GM19468 (cell line): ENCODE measurements around the gene PPP2R2B.

Experiments used
- ATAC-seq: cut with Tn5 transposase; IDR thresholded peaks from one replicate; pipeline ENCODE4 v1.9.1; 2021; ENCODE audit warnings: mild to moderate bottlenecking, moderate library complexity, moderate number of reproducible peaks; ENCODE audit not compliant: unreplicated experiment; ENCODE audit errors: extremely low read depth

The PPP2R2B gene

DNA sequence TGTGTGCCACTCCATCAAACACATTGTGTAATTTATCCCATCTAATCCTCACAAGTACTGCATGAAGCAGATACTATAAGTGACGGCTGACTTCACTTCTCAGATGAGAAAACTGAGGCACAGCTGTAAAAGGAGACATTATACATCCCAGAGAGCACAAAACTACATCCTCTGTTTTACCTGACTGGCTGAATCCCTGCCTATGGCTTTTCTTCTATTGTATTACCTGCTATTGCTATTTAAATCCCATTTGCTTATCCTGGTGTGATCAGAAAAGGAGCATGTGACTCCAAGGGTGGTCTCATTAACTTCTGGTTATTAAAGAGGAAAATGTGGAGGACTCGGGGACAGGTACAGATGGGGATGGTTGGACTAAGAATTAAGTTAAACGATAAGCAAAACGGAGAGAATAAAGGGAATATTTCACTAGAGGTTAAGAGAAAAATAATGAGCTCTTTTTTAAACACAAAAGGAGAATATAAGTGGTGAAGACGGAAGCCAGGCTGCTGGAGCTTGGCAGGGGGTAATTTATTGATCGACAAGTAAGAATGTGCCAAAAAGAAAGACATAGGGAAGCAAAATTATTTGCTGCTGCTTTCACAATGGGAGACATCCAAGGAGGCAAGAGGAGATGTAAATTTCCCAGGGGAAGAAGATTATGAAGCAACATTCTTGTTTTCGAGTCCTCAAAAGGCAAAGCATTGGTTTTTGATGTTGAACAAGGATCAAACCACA, 206.8 kb downstream of the PPP2R2B start:
- ATAC-seq: no peak

DNA sequence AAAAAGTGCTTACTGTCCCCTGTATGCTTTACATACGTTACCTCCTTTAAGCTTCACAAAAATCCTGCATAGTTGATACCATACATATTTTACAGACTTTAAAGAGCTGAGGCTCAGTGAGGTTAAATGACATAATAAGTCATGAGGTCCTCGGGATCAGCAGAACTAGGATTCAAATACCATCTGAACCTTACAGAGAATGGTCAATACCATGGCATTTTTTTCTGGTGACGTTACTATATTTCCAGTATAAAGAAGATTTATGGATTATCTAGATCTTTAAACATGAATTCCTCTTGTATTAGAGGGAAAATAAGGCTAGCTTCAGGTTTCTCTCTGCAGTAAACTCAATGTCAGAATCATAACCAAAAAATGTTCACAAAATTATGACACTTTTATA, 208.9 kb downstream of the PPP2R2B start:
- ATAC-seq: no peak

GRCh38 chr5:146667633-146668272, 210.8 kb downstream of the PPP2R2B start:
- no peak for ATAC-seq

DNA sequence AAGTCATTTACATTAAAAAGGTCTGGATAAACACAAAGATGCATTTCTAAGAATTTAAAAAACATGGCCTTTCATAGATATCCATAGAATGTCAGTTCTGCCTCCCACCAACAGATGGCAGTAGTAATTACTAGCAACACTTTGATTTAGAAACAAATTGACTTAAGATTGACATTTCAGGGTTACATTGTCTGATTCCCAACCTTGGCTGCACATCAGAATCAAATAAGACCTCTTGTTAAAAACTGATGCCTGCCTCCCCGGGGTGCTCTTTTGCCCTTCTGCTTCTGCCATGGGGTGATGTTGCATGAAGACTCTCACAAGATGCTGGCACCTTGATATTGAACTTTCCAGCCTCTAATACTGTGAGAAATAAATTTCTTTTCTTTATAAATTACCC, 216.3 kb downstream of the PPP2R2B start:
- no peak for ATAC-seq

DNA sequence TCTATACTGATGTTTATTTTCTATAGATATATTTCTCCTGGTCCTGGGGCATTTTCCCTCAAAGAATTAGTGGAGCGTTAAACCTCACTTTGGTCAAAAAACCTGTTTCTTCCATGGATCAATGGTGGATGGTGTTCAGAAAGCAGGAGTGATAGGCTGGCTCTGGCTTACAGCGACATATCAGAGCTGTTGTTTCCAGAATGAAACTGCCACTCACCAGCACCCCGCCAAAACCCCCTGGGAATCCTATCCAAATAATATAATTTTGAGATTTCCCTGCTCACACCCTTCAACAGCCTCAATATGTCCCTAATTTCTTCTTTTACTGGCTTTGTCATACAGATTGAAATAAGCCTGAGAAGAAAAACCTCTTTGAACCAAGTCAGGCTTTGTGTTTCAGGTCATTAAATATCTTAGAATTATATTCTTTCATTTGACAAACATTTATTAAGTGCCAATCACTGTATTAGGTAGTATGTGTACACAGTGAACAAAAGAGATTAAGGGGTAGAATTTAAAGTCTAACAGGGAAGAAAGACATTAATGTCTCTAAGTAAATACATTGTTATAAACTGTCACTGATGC, 218.1 kb downstream of the PPP2R2B start:
- ATAC-seq: no peak

DNA sequence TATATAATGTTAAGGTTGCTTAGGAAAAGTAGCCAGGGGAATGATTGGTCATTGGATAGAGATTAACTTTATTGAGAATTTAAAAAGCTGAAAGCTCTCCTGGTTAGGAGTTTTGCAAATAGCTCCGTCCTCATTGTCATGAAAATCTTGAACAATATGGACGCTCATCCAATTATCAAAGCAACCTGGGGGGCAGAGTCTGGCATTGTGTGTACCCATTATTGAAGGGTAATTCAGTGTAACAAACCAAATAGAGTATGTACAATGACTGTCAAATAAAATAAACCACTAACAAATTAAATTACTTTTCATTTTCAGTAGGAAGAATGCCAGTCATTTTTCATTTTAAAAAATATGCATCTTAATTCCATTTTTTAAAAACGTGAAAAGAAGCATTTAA, 218.6 kb downstream of the PPP2R2B start:
- no peak for ATAC-seq

DNA sequence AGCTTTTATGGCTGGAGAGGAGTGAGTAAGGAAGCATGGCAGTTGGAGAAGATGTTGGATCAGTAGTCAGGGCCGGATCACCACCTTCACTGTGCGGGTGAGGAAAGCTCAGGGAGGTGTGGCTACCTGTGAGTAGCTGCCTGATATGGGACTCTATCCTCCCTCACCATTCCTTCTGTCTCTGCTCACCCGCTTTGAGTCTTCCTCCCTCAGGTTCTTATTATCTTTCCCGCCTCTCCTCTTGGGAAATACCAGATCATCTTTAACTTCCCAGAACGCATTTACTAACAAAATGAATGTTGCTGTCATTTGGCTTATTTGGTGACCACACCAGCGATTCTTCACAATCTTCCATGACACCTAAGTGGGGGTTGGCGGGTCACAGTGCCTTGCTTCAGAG, 221.9 kb downstream of the PPP2R2B start:
- ATAC-seq: no peak

GRCh38 chr5:146653560-146653959, 225.0 kb downstream of the PPP2R2B start:
- no peak for ATAC-seq

GRCh38 chr5:146652547-146652946, 226.0 kb downstream of the PPP2R2B start:
- no peak for ATAC-seq

- no peak for ATAC-seq
These were observed 230.8 kb downstream of the PPP2R2B start for GRCh38 chr5:146647656-146648199.

DNA sequence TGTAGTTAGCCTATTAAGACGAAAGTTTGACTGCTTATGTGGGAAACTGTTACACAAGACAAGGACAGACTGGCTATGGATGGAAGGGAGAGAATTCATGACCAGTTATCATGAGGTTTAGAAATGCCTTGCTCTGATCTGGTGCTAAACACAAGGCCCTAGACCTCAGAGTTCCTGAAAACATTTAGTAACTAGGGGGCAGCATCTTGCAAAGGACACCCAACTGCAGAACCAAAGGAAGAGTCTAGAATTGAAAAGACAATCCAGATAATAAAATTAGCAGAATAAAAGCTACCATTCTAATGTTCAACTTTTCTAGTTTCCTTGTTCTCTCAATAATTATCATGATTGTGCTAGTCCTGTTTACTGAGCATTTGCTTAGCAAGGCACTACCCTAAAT, 232.1 kb downstream of the PPP2R2B start:
- no peak for ATAC-seq

DNA sequence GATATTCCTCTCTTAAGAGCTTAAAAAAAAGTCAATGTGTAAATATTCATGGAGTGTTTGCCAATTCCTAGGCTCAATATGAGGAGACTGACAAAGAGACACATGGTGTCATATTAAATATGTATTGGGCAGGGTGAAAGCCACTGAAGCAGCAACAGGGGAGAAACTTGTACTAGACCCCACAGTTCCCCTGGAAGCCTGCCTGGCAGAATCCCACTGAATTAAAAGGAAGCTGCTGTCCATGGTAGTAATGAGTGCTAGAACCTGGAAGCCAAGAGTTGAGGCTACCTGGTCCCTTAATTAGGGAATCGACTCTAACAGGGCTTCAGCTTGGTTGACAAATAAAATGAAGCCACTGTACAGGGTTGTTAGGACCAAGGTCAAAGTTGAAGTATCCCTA, 233.2 kb downstream of the PPP2R2B start:
- no peak for ATAC-seq

DNA sequence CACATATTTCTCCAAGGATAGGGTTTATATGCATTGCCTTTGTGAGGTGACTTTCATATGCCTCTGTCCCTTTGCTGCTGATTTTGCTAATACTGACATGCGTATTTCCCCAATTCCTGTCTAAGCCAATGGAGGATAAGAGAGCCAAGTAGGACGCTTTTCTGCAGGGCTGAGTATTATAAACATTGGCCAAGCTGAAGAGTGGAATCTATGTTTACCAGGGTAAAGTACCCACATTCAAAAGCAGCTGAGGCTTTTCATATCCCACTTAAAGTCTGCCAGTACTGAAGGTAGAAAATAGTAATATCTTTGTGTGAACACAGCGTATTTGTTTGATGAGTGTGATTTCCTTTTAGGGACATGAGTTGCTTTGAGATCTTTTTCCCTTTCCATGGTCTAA, 233.7 kb downstream of the PPP2R2B start:
- no peak for ATAC-seq

- no peak for ATAC-seq
These were observed 234.8 kb downstream of the PPP2R2B start for GRCh38 chr5:146643776-146644175.

DNA sequence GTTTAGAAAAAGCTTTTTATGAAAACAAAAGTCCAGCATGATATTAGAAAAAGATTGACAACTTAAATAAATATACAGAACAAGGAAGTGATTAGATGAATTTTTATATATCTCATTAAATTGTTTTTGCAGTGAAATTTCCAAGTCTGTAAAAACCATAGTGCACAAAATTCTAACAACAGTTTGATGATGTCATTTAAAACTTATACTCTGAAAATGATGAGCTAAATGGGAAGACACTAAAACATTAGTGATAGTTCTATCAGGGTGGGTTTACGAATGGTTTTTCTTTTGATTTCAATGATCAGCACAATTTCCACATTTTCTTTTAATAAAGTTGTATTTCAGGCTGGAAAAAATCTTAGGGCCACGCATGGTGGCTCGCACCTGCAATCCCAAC, 236.1 kb downstream of the PPP2R2B start:
- ATAC-seq: no peak

DNA sequence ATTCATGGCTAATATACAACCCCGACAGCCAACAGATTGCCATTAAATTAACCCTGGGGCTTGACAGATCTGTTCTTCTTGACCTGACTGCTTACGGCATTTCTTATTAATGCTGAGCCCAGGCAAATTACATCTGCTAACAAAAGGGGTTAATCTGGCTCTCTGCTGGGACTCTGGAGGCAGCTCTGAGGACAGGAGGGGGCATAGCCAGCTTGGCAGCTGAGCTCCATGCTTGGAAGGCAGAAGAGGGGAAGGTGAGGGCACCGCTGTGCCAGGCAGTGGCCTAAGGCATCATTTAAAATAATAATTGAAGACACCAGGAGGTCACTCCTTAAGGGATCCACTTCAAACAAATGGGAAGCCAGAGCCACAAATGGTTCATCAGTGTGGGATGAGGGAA, 236.6 kb downstream of the PPP2R2B start:
- ATAC-seq: no peak

- no peak for ATAC-seq
These were observed 238.2 kb downstream of the PPP2R2B start for GRCh38 chr5:146640285-146640896.

GRCh38 chr5:146635443-146635842, 243.1 kb downstream of the PPP2R2B start:
- ATAC-seq: no peak

DNA sequence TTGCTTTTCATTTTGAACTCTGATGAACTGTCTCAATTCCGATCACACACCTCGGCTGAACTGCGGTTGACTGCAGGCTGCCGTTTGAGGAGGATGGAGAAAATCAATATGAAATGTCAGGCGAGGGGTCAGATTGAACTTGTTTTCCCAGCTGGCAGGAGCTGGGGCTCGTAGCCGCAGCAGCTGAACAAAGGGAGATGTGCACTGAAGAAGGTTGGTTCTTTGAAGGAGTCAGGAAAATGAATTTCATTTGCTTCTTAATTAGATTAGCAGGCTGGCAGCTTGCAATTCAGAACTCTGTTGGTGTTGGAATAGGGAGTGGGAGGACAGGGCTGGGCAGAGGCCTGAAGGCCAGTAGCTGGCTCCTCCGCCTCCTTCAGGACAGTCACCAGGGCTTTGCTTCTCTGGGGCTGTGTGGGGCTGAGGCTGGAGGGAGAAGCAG, 245.2 kb downstream of the PPP2R2B start:
- ATAC-seq: no peak

DNA sequence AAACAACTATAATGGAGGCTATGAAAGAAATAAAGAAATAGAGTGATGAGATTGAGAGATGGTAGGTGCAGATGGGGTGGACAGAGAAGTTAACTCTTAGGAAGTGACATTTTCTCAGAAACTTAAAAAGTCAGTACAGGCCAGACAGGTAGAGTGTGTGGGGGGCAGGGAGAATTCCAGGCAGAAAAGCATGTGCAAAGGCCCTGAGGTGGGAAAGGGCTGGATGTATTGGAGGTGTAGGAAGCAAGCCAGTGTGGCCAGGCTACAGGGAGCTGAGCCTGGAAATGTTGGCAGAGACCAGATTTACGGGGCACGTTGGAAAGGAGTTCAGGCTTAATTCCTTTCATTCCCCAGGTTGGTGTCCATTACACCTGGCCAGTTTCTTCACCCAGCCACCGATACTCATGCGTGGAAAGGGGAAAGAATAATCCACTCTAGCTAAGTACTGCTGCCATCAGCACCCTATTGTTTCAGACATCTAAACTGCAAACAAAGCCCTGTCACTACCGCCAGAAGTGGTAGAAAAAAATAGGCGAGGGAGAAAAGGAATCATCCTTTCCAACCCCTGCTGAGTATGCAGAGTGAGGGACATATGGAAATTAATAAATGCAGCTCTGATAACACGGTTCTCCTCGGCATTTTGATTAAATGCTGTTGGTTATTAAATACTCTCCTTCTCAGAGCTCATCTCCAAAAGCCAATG, 245.8 kb downstream of the PPP2R2B start:
- ATAC-seq: no peak
